GM06990 (cell line): ENCODE measurements around the gene TTC4.

Experiments used
- DNase-seq: peaks from one replicate; pipeline ENCODE4 v3.0.0-alpha.2; 2011; ENCODE audit not compliant: insufficient read length; ENCODE audit errors: extremely low read depth
- H3K27me3 ChIP-seq: replicated peaks from 2 replicates; pipeline ENCODE4 v1.6.0; 2011; ENCODE audit warnings: low read length; ENCODE audit not compliant: control insufficient read depth, insufficient read depth
- H3K36me3 ChIP-seq: 2 replicates; pipeline ENCODE4 v1.5.1; 2011; ENCODE audit warnings: low read length; ENCODE audit not compliant: control insufficient read depth, insufficient read depth
- H3K4me3 ChIP-seq: replicated peaks from 2 replicates; pipeline ENCODE4 v1.5.1; 2011; ENCODE audit warnings: low read depth, mild to moderate bottlenecking, control low read depth, low read length
- TF ChIP-seq, protein P1 (sequence below): IDR thresholded peaks from 2 replicates; pipeline ENCODE4 v1.5.1; 2011; ENCODE audit warnings: low read length, control low read depth, mild to moderate bottlenecking, inconsistent platforms; ENCODE audit not compliant: insufficient read depth, poor library complexity, severe bottlenecking

The TTC4 gene

GRCh38 chr1:54743416-54744226 lies 28.0 kb downstream of the TTC4 start:
- Histone ChIP-seq H3K4me3 (no peak overlapping the region), H3K27me3 (no peaks in the 10 kb centered on the region), H3K36me3 (peaks cover 29% of the 10 kb centered on the region)
- TF ChIP-seq, protein P1, sequence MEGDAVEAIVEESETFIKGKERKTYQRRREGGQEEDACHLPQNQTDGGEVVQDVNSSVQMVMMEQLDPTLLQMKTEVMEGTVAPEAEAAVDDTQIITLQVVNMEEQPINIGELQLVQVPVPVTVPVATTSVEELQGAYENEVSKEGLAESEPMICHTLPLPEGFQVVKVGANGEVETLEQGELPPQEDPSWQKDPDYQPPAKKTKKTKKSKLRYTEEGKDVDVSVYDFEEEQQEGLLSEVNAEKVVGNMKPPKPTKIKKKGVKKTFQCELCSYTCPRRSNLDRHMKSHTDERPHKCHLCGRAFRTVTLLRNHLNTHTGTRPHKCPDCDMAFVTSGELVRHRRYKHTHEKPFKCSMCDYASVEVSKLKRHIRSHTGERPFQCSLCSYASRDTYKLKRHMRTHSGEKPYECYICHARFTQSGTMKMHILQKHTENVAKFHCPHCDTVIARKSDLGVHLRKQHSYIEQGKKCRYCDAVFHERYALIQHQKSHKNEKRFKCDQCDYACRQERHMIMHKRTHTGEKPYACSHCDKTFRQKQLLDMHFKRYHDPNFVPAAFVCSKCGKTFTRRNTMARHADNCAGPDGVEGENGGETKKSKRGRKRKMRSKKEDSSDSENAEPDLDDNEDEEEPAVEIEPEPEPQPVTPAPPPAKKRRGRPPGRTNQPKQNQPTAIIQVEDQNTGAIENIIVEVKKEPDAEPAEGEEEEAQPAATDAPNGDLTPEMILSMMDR, result no peak
- no peak for DNase-seq

DNA sequence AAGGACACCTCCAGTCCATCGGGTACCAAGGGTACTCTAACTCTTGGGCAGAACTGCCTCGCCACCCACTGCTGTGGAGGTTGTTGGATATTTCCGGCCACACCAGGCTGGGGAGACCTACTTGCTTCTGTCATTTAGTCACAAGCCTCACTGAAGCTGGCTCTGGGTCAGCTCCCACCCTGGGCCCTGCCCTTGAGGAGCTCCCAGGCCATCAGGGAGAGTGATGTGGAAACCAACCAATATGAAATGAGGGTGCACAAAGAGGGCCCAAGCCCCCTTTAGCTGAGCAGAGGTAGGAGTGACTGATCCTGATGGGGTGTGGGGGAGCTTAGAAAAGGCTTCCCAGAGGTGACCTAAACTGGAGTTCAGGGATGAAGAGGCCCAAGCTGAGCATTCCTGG lies 29.0 kb downstream of the TTC4 start:
- DNase-seq, result no peak
- TF ChIP-seq, protein P1, result no peak
- H3K27me3 ChIP-seq, result no peaks in the 10 kb centered on the region
- H3K4me3 ChIP-seq, result no peak overlapping the region
- peaks cover 24% of the 10 kb centered on the region for H3K36me3 ChIP-seq

DNA sequence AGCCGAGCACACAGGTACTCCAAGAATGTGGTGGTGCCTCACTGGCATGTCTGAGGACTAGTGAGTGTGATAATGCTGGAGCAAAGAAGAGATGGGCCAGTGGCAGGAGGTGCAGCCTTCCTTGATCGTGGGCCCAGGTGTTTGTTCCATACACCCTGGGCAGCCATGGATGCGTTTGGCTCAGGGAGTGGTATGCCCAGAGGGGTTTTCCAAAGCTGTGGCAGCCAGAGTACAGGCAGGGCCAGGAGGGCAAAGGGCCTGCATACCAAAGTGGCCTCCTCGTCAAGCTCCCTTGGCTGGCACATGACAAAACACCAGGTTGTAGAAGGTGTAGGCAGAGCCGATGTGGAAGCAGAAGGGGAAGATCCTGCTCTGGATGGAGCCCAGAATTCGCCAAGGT lies 29.6 kb downstream of the TTC4 start:
- TF ChIP-seq, protein P1, result no peak
- DNase-seq, result no peak
- H3K36me3 ChIP-seq, result peaks cover 20% of the 10 kb centered on the region

DNA sequence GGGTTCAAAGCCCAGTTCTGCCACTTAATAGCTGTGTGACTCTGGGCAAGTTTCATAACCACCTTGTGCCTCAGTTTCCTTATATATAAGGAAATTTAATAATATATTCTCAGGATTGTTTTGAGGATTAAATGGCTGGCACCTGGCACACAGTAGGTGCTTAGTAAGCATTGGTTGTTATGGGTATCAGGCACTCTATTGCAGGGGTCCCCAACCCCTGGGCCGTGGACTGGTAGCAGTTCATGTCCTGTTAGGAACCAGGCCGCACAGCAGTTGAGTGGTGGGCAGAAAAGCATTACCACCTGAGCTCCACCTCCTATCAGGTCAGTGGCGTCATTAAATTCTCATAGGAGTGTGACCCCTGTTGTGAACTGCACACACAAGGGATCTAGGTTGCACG lies 30.2 kb downstream of the TTC4 start:
- TF ChIP-seq, protein P1, result no peak
- no peak for DNase-seq
- H3K27me3 ChIP-seq, result no peaks in the 10 kb centered on the region
- H3K36me3 ChIP-seq, result peaks cover 16% of the 10 kb centered on the region
- H3K4me3 ChIP-seq, result no peak overlapping the region

More for the DNA sequence above, 29.6 kb downstream of the TTC4 start:
- H3K4me3 ChIP-seq, result no peak overlapping the region
- H3K27me3 ChIP-seq, result no peaks in the 10 kb centered on the region

DNA sequence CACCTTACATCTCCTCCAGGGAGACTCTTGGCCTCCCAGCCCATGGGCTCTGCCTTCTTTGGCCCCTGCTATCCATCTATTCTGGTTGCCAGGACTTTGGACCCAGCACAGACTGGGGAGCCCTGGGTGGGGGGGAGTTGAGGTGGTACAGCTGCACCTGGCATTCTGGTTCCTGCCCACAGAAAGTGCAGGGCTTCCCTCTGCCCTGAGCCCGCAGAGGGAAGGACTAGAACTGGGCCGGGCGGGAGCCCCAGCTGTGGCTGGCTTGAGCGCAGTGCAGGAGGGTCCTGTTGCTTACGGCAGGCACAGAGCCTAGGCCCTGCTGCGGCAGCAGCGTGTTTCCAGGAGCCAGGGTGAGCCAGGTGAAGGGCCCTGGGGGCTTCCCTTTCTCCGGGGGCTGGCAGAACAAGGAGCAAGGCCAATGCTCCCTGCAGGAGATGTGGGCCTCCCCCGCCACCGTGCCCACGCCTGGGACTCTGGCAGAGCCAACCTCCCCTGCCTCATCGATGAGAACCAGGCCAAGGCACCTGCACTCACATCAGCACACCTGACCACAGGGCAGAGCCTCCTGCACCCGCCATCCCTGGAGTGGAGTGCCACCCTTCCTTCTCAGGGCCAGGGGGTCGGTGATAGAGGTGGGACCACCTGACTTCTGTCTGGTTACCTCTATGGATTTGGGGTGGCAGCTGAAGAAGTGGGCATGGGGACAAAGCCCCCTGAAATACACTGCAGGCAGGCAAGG lies 32.6 kb downstream of the TTC4 start:
- Histone ChIP-seq H3K4me3 (no peak overlapping the region), H3K27me3 (no peaks in the 10 kb centered on the region), H3K36me3 (peaks cover 4% of the 10 kb centered on the region)
- TF ChIP-seq, protein P1, result no peak
- no peak for DNase-seq
